ENCODE data around the gene AP5B1.

DNA sequence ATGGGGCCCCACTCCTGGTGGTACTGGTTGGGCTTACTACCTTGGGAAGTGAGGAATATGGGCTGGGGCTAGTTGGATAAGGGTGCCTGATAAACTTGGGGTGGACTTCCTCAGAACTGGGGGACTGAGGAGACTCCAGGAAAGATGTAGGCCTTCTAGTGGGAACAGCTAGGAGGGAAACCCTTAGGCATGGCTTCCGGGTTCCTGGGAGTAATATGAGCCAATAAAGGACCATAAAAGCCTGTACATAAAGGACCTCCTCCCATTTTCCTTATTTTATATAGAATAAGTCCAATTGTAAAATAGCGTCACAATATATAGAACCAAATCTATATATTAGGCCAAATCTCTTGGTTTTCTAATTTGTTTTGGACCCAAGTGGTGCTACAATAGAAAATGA is 41.8 kb downstream of the AP5B1 start:
- TF ChIP-seq PBX3 (CRISPR knock-in tag; IDR thresholded peaks at IDR 0.05) = no peak
- TF ChIP-seq WT1 (tag by site-specific recombination; IDR thresholded peaks at IDR 0.05) = no peak
- no peak for TF ChIP-seq ZNF341 (tag by site-specific recombination; IDR thresholded peaks at IDR 0.05; ENCODE audit: low read depth)

All from HEK293 (cell line).